Measurements from ENCODE around the gene KIF2A. TPM values are rescaled to one million over a fixed set of nuclear protein-coding genes. Genes with fewer than 3 reads are reported as not detected.

The KIF2A gene
- total and polyA plus RNA-seq, 9 of the 15 experiments (the other 6 are each of a cell fraction or from before 2014, with no cell fraction given): 42.6 to 126 (median 77.6) TPM

DNA sequence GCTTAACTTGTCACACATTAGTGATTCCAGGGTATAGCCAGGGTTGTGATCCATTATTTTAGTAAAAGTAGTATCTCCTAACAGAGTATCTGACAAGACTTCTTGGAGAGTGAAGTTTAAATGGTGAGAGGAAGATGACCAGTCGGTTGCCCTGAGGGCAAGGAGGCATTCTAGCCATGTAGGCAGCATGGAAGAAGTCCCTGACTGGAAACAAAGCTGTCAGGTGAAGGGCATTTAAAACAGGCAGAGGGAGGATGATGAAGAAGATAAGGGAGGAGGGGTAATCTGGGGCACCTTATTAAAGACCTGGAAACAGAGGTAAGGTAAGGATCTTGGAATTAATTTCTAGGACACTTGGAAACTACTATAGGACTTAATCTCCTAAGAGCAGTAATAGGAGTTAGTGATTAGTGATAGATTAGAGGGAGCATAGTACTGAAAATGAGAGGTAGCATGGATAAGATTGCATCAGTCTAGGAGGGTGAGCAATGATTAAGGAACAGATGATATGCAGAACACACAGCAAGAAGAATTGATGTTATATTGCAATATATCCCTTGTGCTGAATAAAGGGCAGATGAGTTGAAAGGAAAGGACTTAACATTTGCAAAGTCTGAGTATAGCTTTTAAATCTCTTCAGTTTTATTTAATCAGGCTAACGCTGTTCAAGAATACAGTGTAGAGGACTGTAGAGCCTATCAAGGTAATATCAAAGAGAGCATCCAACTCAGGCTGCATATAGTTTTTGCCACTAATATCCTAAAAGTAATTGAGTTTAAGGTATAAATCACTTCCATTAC, 9.6 kb downstream of the KIF2A start (continued):
- TF ChIP-seq MAZ (CRISPR knock-in tag; conservative IDR thresholded peaks at IDR 0.05 in 1 of 2, IDR thresholded peaks at IDR 0.05 in 1 of 2): 0 out of 4 replicates have a peak, but pooled peaks of 1 of the 2 experiments have one; percentile 10
- no peak for TF ChIP-seq VEZF1 (CRISPR knock-in tag; IDR thresholded peaks at IDR 0.05)
- no peak for TF ChIP-seq C11orf30 (IDR thresholded peaks at IDR 0.05; ENCODE audit: low read depth)
- no peak for TF ChIP-seq KLF16 (IDR thresholded peaks at IDR 0.05)
- TF ChIP-seq, protein P1, sequence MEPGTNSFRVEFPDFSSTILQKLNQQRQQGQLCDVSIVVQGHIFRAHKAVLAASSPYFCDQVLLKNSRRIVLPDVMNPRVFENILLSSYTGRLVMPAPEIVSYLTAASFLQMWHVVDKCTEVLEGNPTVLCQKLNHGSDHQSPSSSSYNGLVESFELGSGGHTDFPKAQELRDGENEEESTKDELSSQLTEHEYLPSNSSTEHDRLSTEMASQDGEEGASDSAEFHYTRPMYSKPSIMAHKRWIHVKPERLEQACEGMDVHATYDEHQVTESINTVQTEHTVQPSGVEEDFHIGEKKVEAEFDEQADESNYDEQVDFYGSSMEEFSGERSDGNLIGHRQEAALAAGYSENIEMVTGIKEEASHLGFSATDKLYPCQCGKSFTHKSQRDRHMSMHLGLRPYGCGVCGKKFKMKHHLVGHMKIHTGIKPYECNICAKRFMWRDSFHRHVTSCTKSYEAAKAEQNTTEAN (CRISPR knock-in tag; IDR thresholded peaks at IDR 0.05): no peak
- TF ChIP-seq FOXK2 (conservative IDR thresholded peaks at IDR 0.05 in 1 of 2, IDR thresholded peaks at IDR 0.05 in 1 of 2; ENCODE audit: low read depth in 2 of 2): no peak
- no peak for TF ChIP-seq KAT2B (IDR thresholded peaks at IDR 0.05; ENCODE audit: low read depth, low read length)
- TF ChIP-seq ARID1B (IDR thresholded peaks at IDR 0.05): peak; percentile 36
- no peak for TF ChIP-seq CBX5 (IDR thresholded peaks at IDR 0.05; ENCODE audit: borderline replicate concordance, low read depth)
- no peak for TF ChIP-seq ZNF778 (CRISPR knock-in tag; IDR thresholded peaks at IDR 0.05)
